Renal cortex interstitium (tissue), 11 donors: ENCODE data around the gene SALL1. TPM values are rescaled to one million over a fixed set of nuclear protein-coding genes. Genes with fewer than 3 reads are reported as not detected.

Source experiments
- DNase-seq, 11 donors: peaks; one replicate each; pipeline ENCODE4 v3.0.0-alpha.2; 2013; ENCODE audit warnings: low read depth in 9 of 11, low spot score in 4 of 11; ENCODE audit errors: extremely low read depth in 1 of 11
- polyA plus RNA-seq, 3 donors: library from polyadenylated mRNA; unstranded; fragments of 120-200 nt; gene quantifications; one replicate each; pipeline ENCODE4 v1.2.1, GENCODE V29; 2013; ENCODE audit not compliant: insufficient read length in 3 of 3

SALL1 gene
- polyA plus RNA-seq, 3 donors, result 111 to 124 (median 123) TPM

DNA sequence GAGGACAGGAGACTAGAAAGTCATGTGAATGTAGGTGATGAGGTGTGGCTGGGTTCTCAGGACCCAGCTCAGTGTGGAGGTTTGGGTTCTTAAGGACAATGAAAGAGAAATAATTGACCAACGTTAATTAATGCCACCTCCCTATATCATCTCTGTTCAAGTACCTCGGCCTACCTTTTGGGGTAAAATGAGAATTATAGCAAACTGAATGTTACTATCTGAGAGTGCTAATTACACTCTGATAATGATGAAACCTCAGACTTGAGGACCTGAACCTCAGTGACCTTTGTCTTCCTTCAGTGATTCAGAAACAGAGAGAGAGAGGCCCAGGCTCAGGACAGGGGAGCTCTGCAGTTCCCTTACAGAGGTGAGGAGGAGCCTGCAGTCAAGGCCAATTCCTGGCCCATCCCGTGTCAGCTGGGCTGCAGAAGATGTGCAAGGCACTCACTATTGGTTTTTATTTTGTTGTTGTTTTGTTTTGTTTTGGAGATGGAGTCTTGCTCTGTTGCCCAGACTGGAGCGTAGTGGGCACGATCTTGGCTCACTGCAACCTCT lies 57.3 kb downstream of the SALL1 start:
- no peak for DNase-seq
